PC-3 (cell line): ENCODE measurements around the gene PPP1R1C. TPM values are rescaled to one million over a fixed set of nuclear protein-coding genes. Genes with fewer than 3 reads are reported as not detected.

Experiments
- ATAC-seq: fragments of 200-7000 bp; cut with Tn5 transposase; 2 replicates; pipeline ENCODE4 v1.9.1; 2020; ENCODE audit warnings: mild to moderate bottlenecking, moderate library complexity
- BruUV-seq: library from RNA; stranded (reverse); fragments of 400-500 nt; replicated peaks from 2 replicates; lab custom pipeline; 2021; lab: Mats Ljungman, UMichigan
- CTCF ChIA-PET: fragments of 300-600 bp; sonication (Branson Sonifier 250); formaldehyde crosslinking; loops from one replicate; lab custom pipeline; 2022; ENCODE audit warnings: antibody characterized with exemption; lab: Charles Lee
- POLR2A ChIA-PET: fragments of 300-600 bp; sonication (Branson Sonifier 250); formaldehyde crosslinking; loops from one replicate; lab custom pipeline; 2022; ENCODE audit warnings: antibody characterized with exemption; ENCODE audit not compliant: unreplicated experiment; lab: Charles Lee
- DNase-seq: peaks from one replicate; pipeline ENCODE4 v3.0.0-alpha.2; 2015
- H2AFZ ChIP-seq: fragments of 300-600 bp; sonication (generic); 2 replicates; pipeline ENCODE4 v1.6.0; 2016; ENCODE audit warnings: antibody characterized with exemption, low read length
- H3F3A ChIP-seq: fragments of 300-600 bp; sonication (generic); one replicate; pipeline ENCODE4 v1.6.0; 2017; ENCODE audit warnings: antibody characterized with exemption, low read length, control low read depth, mild to moderate bottlenecking; ENCODE audit not compliant: unreplicated experiment
- H3K27ac ChIP-seq: fragments of 300-600 bp; sonication (generic); 2 replicates; pipeline ENCODE4 v1.5.1; 2016; ENCODE audit warnings: mild to moderate bottlenecking, low read length
- H3K27me3 ChIP-seq: fragments of 300-600 bp; sonication (generic); 2 replicates; pipeline ENCODE4 v1.6.1; 2016; ENCODE audit warnings: low read length, mixed read lengths
- H3K36me3 ChIP-seq: fragments of 300-600 bp; sonication (generic); 2 replicates; pipeline ENCODE4 v1.6.1; 2016; ENCODE audit warnings: low read depth, mixed run types, low read length, mixed read lengths
- H3K4me1 ChIP-seq: fragments of 300-600 bp; sonication (generic); 2 replicates; pipeline ENCODE4 v1.5.1; 2016; ENCODE audit warnings: low read length; ENCODE audit not compliant: insufficient read depth
- H3K4me2 ChIP-seq: fragments of 300-600 bp; sonication (generic); 2 replicates; pipeline ENCODE4 v1.6.0; 2016; ENCODE audit warnings: low read length
- H3K4me3 ChIP-seq: fragments of 300-600 bp; sonication (generic); 2 replicates; pipeline ENCODE4 v1.5.1; 2016; ENCODE audit warnings: mild to moderate bottlenecking, low read length, mixed read lengths
- H3K79me2 ChIP-seq: fragments of 300-600 bp; sonication (generic); 2 replicates; pipeline ENCODE4 v1.6.1; 2017; ENCODE audit warnings: low read length, mixed read lengths
- H3K9ac ChIP-seq: fragments of 300-600 bp; sonication (generic); 2 replicates; pipeline ENCODE4 v1.6.0; 2016; ENCODE audit warnings: mild to moderate bottlenecking, low read length
- H3K9me2 ChIP-seq: fragments of 300-600 bp; sonication (generic); replicated peaks from 2 replicates; pipeline ENCODE4 v1.6.1; 2016; ENCODE audit warnings: mixed run types, low read length, mixed read lengths
- H3K9me3 ChIP-seq: fragments of 300-600 bp; sonication (generic); 2 replicates; pipeline ENCODE4 v1.6.1; 2016; ENCODE audit warnings: low read length, mixed read lengths
- H4K20me1 ChIP-seq: fragments of 300-600 bp; sonication (generic); 2 replicates; pipeline ENCODE4 v1.6.1; 2016; ENCODE audit warnings: low read length, mixed read lengths
- EZH2 ChIP-seq: fragments of 300-600 bp; sonication (generic); IDR thresholded peaks from one replicate; pipeline ENCODE4 v1.6.1; 2017; ENCODE audit warnings: antibody characterized with exemption, mild to moderate bottlenecking, low read length; ENCODE audit not compliant: unreplicated experiment
- EZH2phosphoT487 ChIP-seq: fragments of 300-600 bp; sonication (generic); IDR thresholded peaks from 2 replicates; pipeline ENCODE4 v1.6.1; 2018; ENCODE audit warnings: mild to moderate bottlenecking, antibody characterized with exemption, low read length, borderline replicate concordance
- intact Hi-C: fragments of 100-400 bp; cut with micrococcal nuclease; formaldehyde crosslinking; loops from 2 replicates; pipeline ENCODE4 v1.9.0; 2023
- total RNA-seq: library from RNA; depleted of rRNA; stranded (reverse); fragments of >200 nt; gene quantifications from 2 replicates; pipeline ENCODE4 v1.2.3, GENCODE V29; 2014
- TF ChIP-seq, protein P1 (sequence below): fragments of 300-600 bp; sonication (generic); conservative IDR thresholded peaks from 2 replicates; pipeline ENCODE4 v1.5.1; 2017; ENCODE audit warnings: antibody characterized with exemption, low read depth, mild to moderate bottlenecking, low read length

The PPP1R1C gene
- total RNA-seq, 1 experiment from 2014 or later = 1.4 TPM

DNA sequence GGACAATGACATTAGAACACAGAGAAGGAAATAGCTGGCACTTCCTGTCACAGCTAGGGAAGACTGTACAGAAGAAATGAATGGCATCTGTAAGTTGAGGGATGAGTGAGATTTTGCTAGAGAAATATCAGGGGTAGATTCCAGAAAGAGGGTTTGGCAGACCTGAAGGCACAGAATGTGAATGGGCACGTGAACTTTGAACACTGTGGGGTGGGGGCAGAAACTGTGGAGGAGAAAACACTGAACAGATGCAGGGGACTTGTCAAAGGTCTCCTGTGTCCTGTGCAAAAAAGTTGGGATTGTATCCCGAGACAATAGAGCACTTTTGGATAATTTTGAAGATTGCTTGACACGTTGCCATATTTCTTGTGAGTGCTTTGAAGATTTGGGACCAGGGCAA lies 88.0 kb downstream of the PPP1R1C start:
- Histone ChIP-seq H3K4me1 (peaks cover 30% of the 10 kb centered on the region), H3K27ac (no peak overlapping the region), H3F3A (no peaks in the 10 kb centered on the region), H3K9me3 (no peaks in the 10 kb centered on the region), H3K27me3 (no peaks in the 10 kb centered on the region), H3K79me2 (no peaks in the 10 kb centered on the region), H3K9me2 (no peaks in the 10 kb centered on the region), H2AFZ (no peak overlapping the region), H4K20me1 (no peaks in the 10 kb centered on the region), H3K4me2 (no peak overlapping the region), H3K36me3 (no peaks in the 10 kb centered on the region), H3K4me3 (no peak overlapping the region), H3K9ac (no peak overlapping the region)
- POLR2A ChIA-PET = no interaction called here
- BruUV-seq = no TSS peak
- TF ChIP-seq EZH2phosphoT487 = no peak
- TF ChIP-seq EZH2 = no peak
- DNase-seq = no peak
- CTCF ChIA-PET = no interaction called here
- intact Hi-C loops = no loop called here
- no peak for ATAC-seq

- intact Hi-C loops = loop anchor here (1.0 to 5.0 kb wide), 8 partner anchors 50 to 575 kb away; no protein-coding TSS in a partner anchor
Measured at GRCh38 chr2:182077023-182077422, 91.4 kb downstream of the PPP1R1C start.

GRCh38 chr2:182077448-182078142 lies 91.9 kb downstream of the PPP1R1C start:
- intact Hi-C loops = loop anchor here (1.0 to 5.0 kb wide), 8 partner anchors 50 to 575 kb away; no protein-coding TSS in a partner anchor
- no TSS peak for BruUV-seq
- Histone ChIP-seq H3K9ac (peak overlapping the region; percentile 39), H3K4me1 (peaks cover 47% of the 10 kb centered on the region), H3K79me2 (no peaks in the 10 kb centered on the region), H2AFZ (peak overlapping the region; percentile 54), H3K4me2 (peak overlapping the region; percentile 60), H3K9me2 (no peaks in the 10 kb centered on the region), H3K9me3 (no peaks in the 10 kb centered on the region), H3F3A (no peaks in the 10 kb centered on the region), H3K27ac (peak overlapping the region; percentile 78), H4K20me1 (no peaks in the 10 kb centered on the region), H3K27me3 (no peaks in the 10 kb centered on the region), H3K36me3 (no peaks in the 10 kb centered on the region), H3K4me3 (peak overlapping the region; percentile 35; the same call in 1 of the 2 replicates)
- peak; percentile 95 for DNase-seq
- no peak for TF ChIP-seq EZH2phosphoT487
- TF ChIP-seq, protein P1, sequence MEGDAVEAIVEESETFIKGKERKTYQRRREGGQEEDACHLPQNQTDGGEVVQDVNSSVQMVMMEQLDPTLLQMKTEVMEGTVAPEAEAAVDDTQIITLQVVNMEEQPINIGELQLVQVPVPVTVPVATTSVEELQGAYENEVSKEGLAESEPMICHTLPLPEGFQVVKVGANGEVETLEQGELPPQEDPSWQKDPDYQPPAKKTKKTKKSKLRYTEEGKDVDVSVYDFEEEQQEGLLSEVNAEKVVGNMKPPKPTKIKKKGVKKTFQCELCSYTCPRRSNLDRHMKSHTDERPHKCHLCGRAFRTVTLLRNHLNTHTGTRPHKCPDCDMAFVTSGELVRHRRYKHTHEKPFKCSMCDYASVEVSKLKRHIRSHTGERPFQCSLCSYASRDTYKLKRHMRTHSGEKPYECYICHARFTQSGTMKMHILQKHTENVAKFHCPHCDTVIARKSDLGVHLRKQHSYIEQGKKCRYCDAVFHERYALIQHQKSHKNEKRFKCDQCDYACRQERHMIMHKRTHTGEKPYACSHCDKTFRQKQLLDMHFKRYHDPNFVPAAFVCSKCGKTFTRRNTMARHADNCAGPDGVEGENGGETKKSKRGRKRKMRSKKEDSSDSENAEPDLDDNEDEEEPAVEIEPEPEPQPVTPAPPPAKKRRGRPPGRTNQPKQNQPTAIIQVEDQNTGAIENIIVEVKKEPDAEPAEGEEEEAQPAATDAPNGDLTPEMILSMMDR = peak; percentile 85
- TF ChIP-seq EZH2 = no peak
- peak; percentile 82 for ATAC-seq
- CTCF ChIA-PET = interaction anchor here (0.6 to 1.0 kb wide), 8 partner anchors 32 to 524 kb away, joined by 3 to 4 read pairs (median 3); no protein-coding TSS in a partner anchor
- POLR2A ChIA-PET = no interaction called here

More at GRCh38 chr2:182077023-182077422, 91.4 kb downstream of the PPP1R1C start:
- TF ChIP-seq, protein P1 = no peak
- no peak for TF ChIP-seq EZH2phosphoT487
- TF ChIP-seq EZH2 = no peak
- H3K9ac ChIP-seq = peak overlapping the region; percentile 39
- peak overlapping the region; percentile 78 for H3K27ac ChIP-seq
- H3K9me2 ChIP-seq = no peaks in the 10 kb centered on the region
- no peaks in the 10 kb centered on the region for H4K20me1 ChIP-seq
- H3K4me3 ChIP-seq = peak overlapping the region; percentile 10; the same call in 1 of the 2 replicates
- CTCF ChIA-PET = interaction anchor here (0.6 to 1.0 kb wide), 6 partner anchors 39 to 523 kb away, joined by 3 to 4 read pairs (median 3); no protein-coding TSS in a partner anchor
- no peaks in the 10 kb centered on the region for H3K27me3 ChIP-seq
- no peaks in the 10 kb centered on the region for H3K9me3 ChIP-seq
- BruUV-seq = no TSS peak
- DNase-seq (peak; percentile 64), ATAC-seq (peak; percentile 35)
- no peak overlapping the region for H2AFZ ChIP-seq
- H3K4me2 ChIP-seq = peak overlapping the region; percentile 60
- H3K4me1 ChIP-seq = peaks cover 43% of the 10 kb centered on the region
- POLR2A ChIA-PET = no interaction called here
- H3K36me3 ChIP-seq = no peaks in the 10 kb centered on the region
- H3F3A ChIP-seq = no peaks in the 10 kb centered on the region
- H3K79me2 ChIP-seq = no peaks in the 10 kb centered on the region
